ENCODE measurements around the gene TUNAR.

Gene TUNAR

DNA sequence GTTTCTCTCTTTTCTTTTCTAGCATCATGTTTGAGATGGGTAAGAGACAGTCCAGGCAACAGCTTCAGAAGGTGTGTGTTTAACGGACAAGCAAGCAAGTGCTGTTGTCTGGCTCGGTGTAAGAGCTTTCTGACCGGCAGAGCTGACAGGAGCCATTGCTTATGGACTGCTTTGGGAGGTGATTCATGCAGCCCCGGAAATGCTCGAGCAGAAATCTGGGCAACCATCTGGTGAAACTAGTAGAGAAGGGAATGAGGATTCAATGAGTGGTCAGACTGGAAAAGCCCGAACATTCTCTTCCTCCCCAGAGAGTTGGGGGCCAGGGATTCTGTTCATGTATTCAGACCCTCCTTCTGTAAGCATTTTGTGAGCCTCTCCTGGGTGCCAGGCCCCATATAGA, 24.4 kb downstream of the TUNAR start:
- DNase-seq (ENCODE audit: low spot score), result no peak
- TF ChIP-seq, protein P1, sequence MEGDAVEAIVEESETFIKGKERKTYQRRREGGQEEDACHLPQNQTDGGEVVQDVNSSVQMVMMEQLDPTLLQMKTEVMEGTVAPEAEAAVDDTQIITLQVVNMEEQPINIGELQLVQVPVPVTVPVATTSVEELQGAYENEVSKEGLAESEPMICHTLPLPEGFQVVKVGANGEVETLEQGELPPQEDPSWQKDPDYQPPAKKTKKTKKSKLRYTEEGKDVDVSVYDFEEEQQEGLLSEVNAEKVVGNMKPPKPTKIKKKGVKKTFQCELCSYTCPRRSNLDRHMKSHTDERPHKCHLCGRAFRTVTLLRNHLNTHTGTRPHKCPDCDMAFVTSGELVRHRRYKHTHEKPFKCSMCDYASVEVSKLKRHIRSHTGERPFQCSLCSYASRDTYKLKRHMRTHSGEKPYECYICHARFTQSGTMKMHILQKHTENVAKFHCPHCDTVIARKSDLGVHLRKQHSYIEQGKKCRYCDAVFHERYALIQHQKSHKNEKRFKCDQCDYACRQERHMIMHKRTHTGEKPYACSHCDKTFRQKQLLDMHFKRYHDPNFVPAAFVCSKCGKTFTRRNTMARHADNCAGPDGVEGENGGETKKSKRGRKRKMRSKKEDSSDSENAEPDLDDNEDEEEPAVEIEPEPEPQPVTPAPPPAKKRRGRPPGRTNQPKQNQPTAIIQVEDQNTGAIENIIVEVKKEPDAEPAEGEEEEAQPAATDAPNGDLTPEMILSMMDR (IDR thresholded peaks at IDR 0.05; ENCODE audit: extremely low read depth, insufficient read depth, missing control alignments), result no peak
- in situ Hi-C loops (cut with MboI; ENCODE audit: low pct_unique_long_range_greater_than_20kb, low sequenced_read_pairs, unreplicated experiment), result no loop called here

DNA sequence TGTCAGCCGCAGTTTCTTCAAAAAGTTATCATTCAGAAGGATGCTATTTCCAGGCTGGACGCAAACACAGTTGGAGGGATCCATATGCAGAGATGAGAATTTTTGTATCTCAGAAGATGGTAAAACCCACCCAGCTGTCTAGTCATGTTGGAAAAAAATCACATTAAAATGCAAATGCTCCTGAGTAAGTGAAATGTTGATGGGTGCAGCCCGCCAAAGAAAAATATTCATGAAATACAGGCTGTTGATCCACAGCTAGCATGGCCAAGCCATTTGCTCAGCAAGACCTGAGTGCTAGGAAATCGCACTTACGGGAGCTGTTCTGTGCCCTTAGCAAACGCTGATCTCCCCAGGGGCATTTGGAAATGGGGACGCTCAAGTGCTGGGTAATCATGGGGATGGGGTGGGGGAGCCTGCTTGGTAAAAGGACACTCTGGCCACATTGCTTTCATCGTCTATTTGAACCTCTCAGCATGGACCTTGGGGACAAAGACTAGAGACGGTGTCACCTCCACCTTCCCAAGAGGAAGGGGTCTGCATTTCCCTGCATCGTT, 25.7 kb downstream of the TUNAR start:
- no peak for DNase-seq (ENCODE audit: low spot score)
- TF ChIP-seq, protein P1 (IDR thresholded peaks at IDR 0.05; ENCODE audit: extremely low read depth, insufficient read depth, missing control alignments), result no peak
- in situ Hi-C loops (cut with MboI; ENCODE audit: low pct_unique_long_range_greater_than_20kb, low sequenced_read_pairs, unreplicated experiment), result no loop called here

DNA sequence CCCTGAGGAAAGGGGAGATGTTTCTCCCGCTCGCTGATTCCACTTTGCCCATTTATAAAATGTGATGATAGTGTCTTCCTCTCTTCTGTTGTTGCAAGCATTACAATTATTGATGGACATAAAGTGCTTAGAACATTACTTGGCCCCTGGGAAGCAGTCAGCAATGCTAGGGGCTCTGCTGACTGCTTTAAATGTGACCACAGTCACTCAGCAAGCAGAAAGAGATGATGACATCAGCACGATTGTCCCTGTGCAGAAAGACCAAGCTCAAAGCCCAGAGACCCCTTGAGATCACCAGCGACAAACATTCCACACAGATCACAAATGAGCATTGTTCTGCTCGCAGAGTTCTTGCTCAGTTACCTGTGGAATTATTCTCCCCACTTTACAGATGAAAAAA, 26.5 kb downstream of the TUNAR start:
- TF ChIP-seq, protein P1 (IDR thresholded peaks at IDR 0.05; ENCODE audit: extremely low read depth, insufficient read depth, missing control alignments), result no peak
- in situ Hi-C loops (cut with MboI; ENCODE audit: low pct_unique_long_range_greater_than_20kb, low sequenced_read_pairs, unreplicated experiment), result no loop called here

DNA sequence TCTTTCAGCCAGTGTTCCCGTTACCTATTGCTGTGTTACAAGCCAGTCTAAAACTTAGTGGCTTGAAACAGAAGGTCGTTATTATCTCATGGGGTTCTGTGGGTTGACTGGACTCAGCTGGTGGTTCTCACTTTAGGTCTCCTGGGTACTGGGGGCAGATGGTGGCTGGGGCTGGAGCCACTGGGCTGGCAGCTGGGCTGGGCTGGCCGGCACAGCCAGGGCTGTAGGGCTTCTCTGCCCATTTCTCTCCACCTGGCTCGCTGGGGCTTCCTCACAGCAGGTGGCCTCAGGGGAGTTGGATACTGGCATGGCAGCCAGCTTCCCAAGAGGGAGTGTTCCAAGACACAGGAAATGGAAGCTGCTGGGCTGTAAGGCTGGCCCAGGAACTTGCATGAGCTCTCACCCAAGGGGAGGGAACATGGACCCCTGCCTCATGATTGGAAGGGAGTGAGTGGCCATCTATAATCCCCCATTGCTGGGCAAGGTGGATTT, 27.0 kb downstream of the TUNAR start:
- no peak for DNase-seq (ENCODE audit: low spot score)
- TF ChIP-seq, protein P1 (IDR thresholded peaks at IDR 0.05; ENCODE audit: extremely low read depth, insufficient read depth, missing control alignments), result no peak
- in situ Hi-C loops (cut with MboI; ENCODE audit: low pct_unique_long_range_greater_than_20kb, low sequenced_read_pairs, unreplicated experiment), result no loop called here

More for the DNA sequence above, 26.5 kb downstream of the TUNAR start:
- no peak for DNase-seq (ENCODE audit: low spot score)

DNA sequence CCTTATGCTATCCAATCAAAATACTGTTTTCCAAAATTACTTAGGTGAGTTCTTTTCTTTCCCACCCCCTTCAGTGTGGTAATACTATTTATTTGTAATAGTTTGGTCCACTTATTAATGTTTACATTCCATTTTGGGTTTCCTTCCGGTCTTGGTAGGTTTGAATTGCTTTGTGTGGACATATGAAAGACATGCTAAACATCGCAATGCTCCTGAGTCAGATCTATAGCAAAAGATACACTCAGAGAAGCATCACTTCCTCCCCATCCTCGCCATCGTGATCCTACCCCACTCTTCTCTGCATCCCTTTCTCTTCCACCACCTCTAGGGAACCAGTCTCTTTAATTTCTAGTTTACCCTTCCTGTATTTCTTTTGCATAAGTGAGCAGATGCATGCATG, 30.0 kb downstream of the TUNAR start:
- TF ChIP-seq, protein P1 (IDR thresholded peaks at IDR 0.05; ENCODE audit: extremely low read depth, insufficient read depth, missing control alignments), result no peak
- in situ Hi-C loops (cut with MboI; ENCODE audit: low pct_unique_long_range_greater_than_20kb, low sequenced_read_pairs, unreplicated experiment), result no loop called here
- no peak for DNase-seq (ENCODE audit: low spot score)

DNA sequence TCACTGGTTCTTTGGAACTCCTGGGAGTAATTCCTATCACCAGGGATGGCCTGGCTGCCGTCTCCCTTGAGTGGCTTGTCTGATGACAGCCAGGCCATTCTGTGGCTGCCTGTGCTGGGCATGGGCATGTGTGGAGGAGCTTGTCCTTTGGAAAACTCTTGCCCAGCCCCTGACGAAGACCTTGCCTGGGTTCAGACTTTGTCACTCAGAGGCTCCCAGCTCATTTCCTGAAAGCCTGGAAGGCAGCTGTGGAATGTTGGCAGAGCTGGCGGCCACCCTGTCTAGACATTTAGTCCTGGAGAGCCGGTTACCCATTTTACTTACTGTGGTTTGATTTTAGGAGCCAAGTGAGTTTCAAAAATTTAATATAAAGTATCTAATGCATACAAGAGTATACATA, 34.0 kb downstream of the TUNAR start:
- TF ChIP-seq, protein P1 (IDR thresholded peaks at IDR 0.05; ENCODE audit: extremely low read depth, insufficient read depth, missing control alignments), result no peak
- DNase-seq (ENCODE audit: low spot score), result no peak
- in situ Hi-C loops (cut with MboI; ENCODE audit: low pct_unique_long_range_greater_than_20kb, low sequenced_read_pairs, unreplicated experiment), result no loop called here

Measured in GM13977 (cell line).